ENCODE data around the gene APLNR. TPM values are rescaled to one million over a fixed set of nuclear protein-coding genes. Genes with fewer than 3 reads are reported as not detected.

Gene APLNR
- total and polyA plus RNA-seq, 2 experiments from 2014 or later: 1.9 to 3.9 TPM

GRCh38 chr11:57217053-57217452 lies 20.0 kb downstream of the APLNR start:
- no peak for DNase-seq (ENCODE audit: low spot score)
- no peaks in the 10 kb centered on the region for H3K36me3 ChIP-seq (replicated peaks; ENCODE audit: insufficient read depth, low read depth)
- H3K4me1 ChIP-seq (ENCODE audit: insufficient read depth): peaks cover 16% of the 10 kb centered on the region
- H3K9me2 ChIP-seq (replicated peaks; ENCODE audit: insufficient read depth): no peaks in the 10 kb centered on the region
- no peaks in the 10 kb centered on the region for H3K27me3 ChIP-seq
- H3K4me3 ChIP-seq: no peak overlapping the region
- TF ChIP-seq CTCF (IDR thresholded peaks at IDR 0.05; ENCODE audit: poor library complexity) (no peak), EZH2phosphoT487 (IDR thresholded peaks at IDR 0.05; ENCODE audit: low read depth, severe bottlenecking, unreplicated experiment) (no peak), EZH2 (IDR thresholded peaks at IDR 0.05; ENCODE audit: borderline replicate concordance) (no peak)
- no peaks in the 10 kb centered on the region for H3K9me3 ChIP-seq (ENCODE audit: low read depth)
- no peaks in the 10 kb centered on the region for H3K79me2 ChIP-seq
- H4K20me1 ChIP-seq (ENCODE audit: insufficient read depth, poor library complexity, severe bottlenecking): no peaks in the 10 kb centered on the region
- 67% methylated on average over 4 of the region's 4 CpGs for WGBS (ENCODE audit: low lambda C conversion rate, missing lambda C conversion rate)
- no peak overlapping the region for H3K27ac ChIP-seq
- H2AFZ ChIP-seq: no peak overlapping the region
- no peak overlapping the region for H3K4me2 ChIP-seq

- Histone ChIP-seq H4K20me1 (ENCODE audit: insufficient read depth, poor library complexity, severe bottlenecking) (no peaks in the 10 kb centered on the region), H3K4me3 (no peak overlapping the region), H3K9me3 (ENCODE audit: low read depth) (no peaks in the 10 kb centered on the region), H3K36me3 (replicated peaks; ENCODE audit: insufficient read depth, low read depth) (no peaks in the 10 kb centered on the region), H3K79me2 (no peaks in the 10 kb centered on the region), H3K27ac (no peak overlapping the region), H3K4me1 (ENCODE audit: insufficient read depth) (peaks cover 16% of the 10 kb centered on the region), H3K9me2 (replicated peaks; ENCODE audit: insufficient read depth) (no peaks in the 10 kb centered on the region), H3K4me2 (no peak overlapping the region), H3K27me3 (no peaks in the 10 kb centered on the region), H2AFZ (no peak overlapping the region)
- WGBS (ENCODE audit: low lambda C conversion rate, missing lambda C conversion rate): 63% methylated on average over 4 of the region's 4 CpGs
- TF ChIP-seq EZH2phosphoT487 (IDR thresholded peaks at IDR 0.05; ENCODE audit: low read depth, severe bottlenecking, unreplicated experiment): no peak
- TF ChIP-seq EZH2 (IDR thresholded peaks at IDR 0.05; ENCODE audit: borderline replicate concordance): no peak
- TF ChIP-seq CTCF (IDR thresholded peaks at IDR 0.05; ENCODE audit: poor library complexity): no peak
- no peak for DNase-seq (ENCODE audit: low spot score)
Measured at GRCh38 chr11:57216463-57216862, 20.6 kb downstream of the APLNR start.

GRCh38 chr11:57214494-57214893 lies 22.6 kb downstream of the APLNR start:
- Histone ChIP-seq H3K79me2 (no peaks in the 10 kb centered on the region), H3K36me3 (replicated peaks; ENCODE audit: insufficient read depth, low read depth) (no peaks in the 10 kb centered on the region), H4K20me1 (ENCODE audit: insufficient read depth, poor library complexity, severe bottlenecking) (no peaks in the 10 kb centered on the region), H3K4me3 (no peak overlapping the region), H3K9me2 (replicated peaks; ENCODE audit: insufficient read depth) (no peaks in the 10 kb centered on the region), H3K27me3 (no peaks in the 10 kb centered on the region), H3K27ac (peak overlapping the region; percentile 74), H2AFZ (no peak overlapping the region), H3K9me3 (ENCODE audit: low read depth) (no peaks in the 10 kb centered on the region), H3K4me2 (peak overlapping the region; percentile 37), H3K4me1 (ENCODE audit: insufficient read depth) (peaks cover 16% of the 10 kb centered on the region)
- no peak for TF ChIP-seq EZH2phosphoT487 (IDR thresholded peaks at IDR 0.05; ENCODE audit: low read depth, severe bottlenecking, unreplicated experiment)
- TF ChIP-seq EZH2 (IDR thresholded peaks at IDR 0.05; ENCODE audit: borderline replicate concordance): no peak
- TF ChIP-seq CTCF (IDR thresholded peaks at IDR 0.05; ENCODE audit: poor library complexity): no peak
- peak; percentile 26 for DNase-seq (ENCODE audit: low spot score)
- WGBS (ENCODE audit: low lambda C conversion rate, missing lambda C conversion rate): 46% methylated on average over 3 of the region's 3 CpGs

- TF ChIP-seq EZH2 (IDR thresholded peaks at IDR 0.05; ENCODE audit: borderline replicate concordance) (no peak), CTCF (IDR thresholded peaks at IDR 0.05; ENCODE audit: poor library complexity) (no peak), EZH2phosphoT487 (IDR thresholded peaks at IDR 0.05; ENCODE audit: low read depth, severe bottlenecking, unreplicated experiment) (no peak)
- peak; percentile 17 for DNase-seq (ENCODE audit: low spot score)
Measured at GRCh38 chr11:57214098-57214417, 23.0 kb downstream of the APLNR start.

More at GRCh38 chr11:57214098-57214417, 23.0 kb downstream of the APLNR start:
- Histone ChIP-seq H3K4me3 (no peak overlapping the region), H3K4me2 (peak overlapping the region; percentile 37), H3K9me3 (ENCODE audit: low read depth) (no peaks in the 10 kb centered on the region), H3K27ac (peak overlapping the region; percentile 74), H4K20me1 (ENCODE audit: insufficient read depth, poor library complexity, severe bottlenecking) (no peaks in the 10 kb centered on the region), H3K36me3 (replicated peaks; ENCODE audit: insufficient read depth, low read depth) (no peaks in the 10 kb centered on the region), H3K27me3 (no peaks in the 10 kb centered on the region), H2AFZ (no peak overlapping the region), H3K79me2 (no peaks in the 10 kb centered on the region), H3K9me2 (replicated peaks; ENCODE audit: insufficient read depth) (no peaks in the 10 kb centered on the region), H3K4me1 (ENCODE audit: insufficient read depth) (peaks cover 16% of the 10 kb centered on the region)
- 44% methylated on average over 2 of the region's 2 CpGs for WGBS (ENCODE audit: low lambda C conversion rate, missing lambda C conversion rate)
